HEK293 (cell line): ENCODE measurements around the gene GJB4.

Experiments
- CTCF ChIP-seq: fragments of 450-650 bp; formaldehyde crosslinking; IDR thresholded peaks from 2 replicates; pipeline ENCODE4 v1.5.1; 2016; ENCODE audit warnings: missing biosample characterization, missing genetic modification characterization
- KLF1 ChIP-seq: fragments of 450-650 bp; formaldehyde crosslinking; IDR thresholded peaks from 2 replicates; pipeline ENCODE4 v1.5.1; 2016; ENCODE audit warnings: missing biosample characterization, missing genetic modification characterization
- KLF10 ChIP-seq: fragments of 450-650 bp; IDR thresholded peaks from 2 replicates; pipeline ENCODE4 v1.5.1; 2018; ENCODE audit warnings: missing biosample characterization, mild to moderate bottlenecking, missing genetic modification characterization
- REST ChIP-seq: fragments of 450-650 bp; formaldehyde crosslinking; IDR thresholded peaks from 2 replicates; pipeline ENCODE4 v1.5.1; 2016; ENCODE audit warnings: missing biosample characterization, missing genetic modification characterization
- ZBTB17 ChIP-seq: fragments of 450-650 bp; formaldehyde crosslinking; IDR thresholded peaks from 2 replicates; pipeline ENCODE4 v1.5.1; 2016; ENCODE audit warnings: missing biosample characterization, missing genetic modification characterization
- ZFP41 ChIP-seq: fragments of 450-650 bp; formaldehyde crosslinking; IDR thresholded peaks from 2 replicates; pipeline ENCODE4 v1.5.1; 2016; ENCODE audit warnings: missing biosample characterization, missing genetic modification characterization, borderline replicate concordance
- ZNF37A ChIP-seq: fragments of 450-650 bp; IDR thresholded peaks from 2 replicates; pipeline ENCODE4 v1.5.1; 2018; ENCODE audit warnings: missing biosample characterization, missing genetic modification characterization
- ZNF624 ChIP-seq: fragments of 450-650 bp; formaldehyde crosslinking; IDR thresholded peaks from 2 replicates; pipeline ENCODE4 v1.5.1; 2017; ENCODE audit warnings: missing biosample characterization, missing genetic modification characterization
- ZNF701 ChIP-seq: fragments of 450-650 bp; formaldehyde crosslinking; IDR thresholded peaks from 2 replicates; pipeline ENCODE4 v1.5.1; 2016; ENCODE audit warnings: missing biosample characterization, missing genetic modification characterization
- TF ChIP-seq, protein P1 (sequence below): fragments of 450-650 bp; formaldehyde crosslinking; IDR thresholded peaks from 2 replicates; pipeline ENCODE4 v1.5.1; 2016; ENCODE audit warnings: missing biosample characterization, missing genetic modification characterization
- TF ChIP-seq, protein P2 (sequence below): fragments of 450-650 bp; formaldehyde crosslinking; IDR thresholded peaks from 2 replicates; pipeline ENCODE4 v1.5.1; 2016; ENCODE audit warnings: missing biosample characterization, missing genetic modification characterization, low read depth

- TF ChIP-seq ZNF624 (no peak), KLF1 (tag by site-specific recombination) (no peak), ZNF37A (tag by site-specific recombination) (no peak), REST (tag by site-specific recombination) (no peak), ZNF701 (tag by site-specific recombination) (no peak), ZFP41 (no peak), KLF10 (tag by site-specific recombination) (no peak), CTCF (tag by site-specific recombination) (no peak), ZBTB17 (tag by site-specific recombination) (no peak)
- TF ChIP-seq, protein P1, sequence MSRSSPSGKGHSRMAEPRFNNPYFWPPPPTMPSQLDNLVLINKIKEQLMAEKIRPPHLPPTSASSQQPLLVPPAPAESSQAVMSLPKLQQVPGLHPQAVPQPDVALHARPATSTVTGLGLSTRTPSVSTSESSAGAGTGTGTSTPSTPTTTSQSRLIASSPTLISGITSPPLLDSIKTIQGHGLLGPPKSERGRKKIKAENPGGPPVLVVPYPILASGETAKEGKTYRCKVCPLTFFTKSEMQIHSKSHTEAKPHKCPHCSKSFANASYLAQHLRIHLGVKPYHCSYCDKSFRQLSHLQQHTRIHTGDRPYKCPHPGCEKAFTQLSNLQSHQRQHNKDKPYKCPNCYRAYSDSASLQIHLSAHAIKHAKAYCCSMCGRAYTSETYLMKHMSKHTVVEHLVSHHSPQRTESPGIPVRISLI (tag by site-specific recombination): no peak
- TF ChIP-seq, protein P2, sequence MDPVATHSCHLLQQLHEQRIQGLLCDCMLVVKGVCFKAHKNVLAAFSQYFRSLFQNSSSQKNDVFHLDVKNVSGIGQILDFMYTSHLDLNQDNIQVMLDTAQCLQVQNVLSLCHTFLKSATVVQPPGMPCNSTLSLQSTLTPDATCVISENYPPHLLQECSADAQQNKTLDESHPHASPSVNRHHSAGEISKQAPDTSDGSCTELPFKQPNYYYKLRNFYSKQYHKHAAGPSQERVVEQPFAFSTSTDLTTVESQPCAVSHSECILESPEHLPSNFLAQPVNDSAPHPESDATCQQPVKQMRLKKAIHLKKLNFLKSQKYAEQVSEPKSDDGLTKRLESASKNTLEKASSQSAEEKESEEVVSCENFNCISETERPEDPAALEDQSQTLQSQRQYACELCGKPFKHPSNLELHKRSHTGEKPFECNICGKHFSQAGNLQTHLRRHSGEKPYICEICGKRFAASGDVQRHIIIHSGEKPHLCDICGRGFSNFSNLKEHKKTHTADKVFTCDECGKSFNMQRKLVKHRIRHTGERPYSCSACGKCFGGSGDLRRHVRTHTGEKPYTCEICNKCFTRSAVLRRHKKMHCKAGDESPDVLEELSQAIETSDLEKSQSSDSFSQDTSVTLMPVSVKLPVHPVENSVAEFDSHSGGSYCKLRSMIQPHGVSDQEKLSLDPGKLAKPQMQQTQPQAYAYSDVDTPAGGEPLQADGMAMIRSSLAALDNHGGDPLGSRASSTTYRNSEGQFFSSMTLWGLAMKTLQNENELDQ: no peak
Observed at GRCh38 chr1:34746785-34747637, 12.5 kb upstream of the GJB4 start.
